ENCODE data around the gene LDLRAD4.

Gene LDLRAD4

GRCh38 chr18:13232086-13232917 is 13.7 kb downstream of the LDLRAD4 start:
- FAIRE-seq: no peak

GRCh38 chr18:13232971-13233786 is 14.6 kb downstream of the LDLRAD4 start:
- FAIRE-seq: no peak

DNA sequence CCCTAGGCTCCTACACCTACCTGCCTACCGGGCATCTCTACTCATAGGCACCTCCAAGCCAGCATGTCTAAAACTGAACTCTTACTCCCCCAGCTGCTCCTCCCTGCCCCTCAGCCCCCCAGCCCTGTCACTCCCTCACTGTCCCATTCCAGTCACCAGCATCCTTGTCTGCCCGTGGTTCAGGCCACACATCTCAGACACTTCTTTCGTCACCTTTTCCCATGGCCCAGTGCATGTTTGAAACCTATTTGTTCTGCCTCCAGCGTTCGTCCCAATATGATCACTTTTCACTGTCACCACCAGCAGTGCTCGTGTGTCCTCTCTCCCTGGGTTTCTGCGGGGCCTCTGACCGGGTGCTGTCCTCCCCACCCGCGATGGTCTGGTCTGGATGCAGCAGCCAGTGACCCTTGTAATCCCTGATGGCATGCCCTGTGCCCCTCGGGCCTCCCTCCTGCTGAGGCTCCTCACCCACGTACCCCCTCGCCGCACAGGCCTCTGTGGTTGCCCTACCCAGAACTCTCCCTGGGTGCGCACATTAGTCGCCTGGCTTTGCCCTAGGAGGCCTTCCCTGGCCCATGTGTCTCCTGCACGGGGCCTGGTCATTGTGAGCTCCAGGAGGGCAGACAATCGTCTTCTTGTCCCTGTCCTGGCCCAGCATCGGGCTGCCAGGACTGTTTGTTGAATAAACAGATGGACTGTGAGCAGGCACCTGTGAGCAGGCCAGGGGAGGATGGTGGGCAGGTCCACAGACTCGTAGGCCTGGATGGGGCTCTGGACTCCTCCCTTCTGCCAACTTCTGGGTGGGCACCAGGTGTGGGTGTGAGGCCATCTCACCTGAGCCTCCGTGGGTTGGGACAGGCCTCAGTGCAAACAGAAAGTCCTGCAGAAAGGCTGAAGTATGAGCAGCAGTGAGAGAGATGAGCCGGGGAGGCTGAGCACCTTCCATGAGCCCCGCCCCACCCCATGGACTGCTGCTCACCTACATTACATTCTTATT is 15.5 kb downstream of the LDLRAD4 start:
- no peak for FAIRE-seq

GRCh38 chr18:13235421-13235831 is 16.9 kb downstream of the LDLRAD4 start:
- FAIRE-seq: no peak

- FAIRE-seq: no peak
These were observed 17.4 kb downstream of the LDLRAD4 start for GRCh38 chr18:13235981-13236380.

GRCh38 chr18:13236411-13236810 is 17.9 kb downstream of the LDLRAD4 start:
- no peak for FAIRE-seq

- FAIRE-seq: no peak
These were observed 18.5 kb downstream of the LDLRAD4 start for GRCh38 chr18:13237073-13237472.

- FAIRE-seq: no peak
These were observed 19.1 kb downstream of the LDLRAD4 start for GRCh38 chr18:13237641-13238040.

- FAIRE-seq: no peak
These were observed 20.8 kb downstream of the LDLRAD4 start for GRCh38 chr18:13239171-13239956.

DNA sequence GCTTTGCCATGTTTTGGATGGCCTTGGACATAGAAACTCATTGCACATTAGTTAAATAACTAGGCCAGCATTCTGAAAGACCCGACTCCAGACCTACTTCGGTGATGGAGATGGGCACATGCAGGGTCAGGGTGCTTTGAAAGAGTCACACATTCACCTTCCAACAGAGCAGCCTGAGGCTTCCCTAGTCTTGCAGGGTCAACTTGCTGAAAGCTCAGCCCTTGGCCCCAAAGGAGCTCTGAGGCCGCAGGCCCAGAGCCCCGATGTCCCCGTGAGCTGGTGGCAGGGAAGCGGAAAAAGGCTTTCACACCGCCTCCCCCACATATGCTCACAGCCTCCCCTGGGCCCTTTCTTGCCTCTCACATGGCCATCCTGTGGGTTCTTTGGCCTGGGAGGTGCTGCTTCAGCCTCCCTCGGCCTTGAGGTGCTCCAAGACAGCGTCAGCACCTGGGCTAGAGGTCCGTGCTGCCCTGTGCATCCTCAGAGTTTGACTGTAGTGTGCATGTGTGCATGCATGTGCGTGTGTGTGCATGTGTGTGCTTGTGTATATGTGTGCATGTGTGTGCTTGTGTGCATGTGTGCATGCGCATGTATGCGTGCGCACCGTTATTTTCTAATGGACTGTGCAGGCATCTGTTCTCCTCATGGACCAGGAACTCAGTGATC is 21.6 kb downstream of the LDLRAD4 start:
- FAIRE-seq: no peak

- no peak for FAIRE-seq
These were observed 22.7 kb downstream of the LDLRAD4 start for GRCh38 chr18:13241083-13241892.

DNA sequence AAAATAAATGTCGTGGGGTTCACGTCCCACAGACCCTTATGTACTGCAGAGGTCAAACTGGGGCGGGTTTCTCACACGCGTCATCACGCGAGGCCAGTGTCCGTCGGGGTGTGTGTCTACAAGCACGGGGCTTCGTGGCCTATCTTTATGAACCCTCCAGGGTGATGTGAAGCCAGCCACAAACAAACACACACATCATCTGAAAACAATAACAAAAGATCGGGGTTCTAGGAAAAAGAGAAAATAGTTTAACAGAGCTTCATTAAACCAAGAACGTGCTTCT is 23.3 kb downstream of the LDLRAD4 start:
- FAIRE-seq: no peak

GRCh38 chr18:13242797-13243196 is 24.2 kb downstream of the LDLRAD4 start:
- FAIRE-seq: no peak

GRCh38 chr18:13243363-13243762 is 24.8 kb downstream of the LDLRAD4 start:
- FAIRE-seq: no peak

- FAIRE-seq: no peak
These were observed 25.6 kb downstream of the LDLRAD4 start for GRCh38 chr18:13244135-13244534.

GRCh38 chr18:13245481-13246000 is 27.0 kb downstream of the LDLRAD4 start:
- FAIRE-seq: no peak

- FAIRE-seq: no peak
These were observed 27.6 kb downstream of the LDLRAD4 start for GRCh38 chr18:13246121-13246520.

- FAIRE-seq: no peak
These were observed 28.0 kb downstream of the LDLRAD4 start for GRCh38 chr18:13246591-13246990.

GRCh38 chr18:13247506-13247905 is 28.9 kb downstream of the LDLRAD4 start:
- FAIRE-seq: no peak

GRCh38 chr18:13252686-13253410 is 34.3 kb downstream of the LDLRAD4 start:
- FAIRE-seq: no peak

Measured in G401.6 (cell line).